ENCODE results near the gene NAPG. TPM values are rescaled to one million over a fixed set of nuclear protein-coding genes. Genes with fewer than 3 reads are reported as not detected.
"Not testable (repeated sequence)": the region's sequence is repeated elsewhere in the genome, so short reads cannot be mapped to it uniquely, and the experiment has no call there.

Gene NAPG
- total RNA-seq, 4 donors from 2014 or later: 13.8 to 29.6 (median 19.5) TPM

- in situ Hi-C loops (cut with MboI; ENCODE audit: low sequenced_read_pairs in 4 of 4): loop anchor here (25.0 kb wide), 2 partner anchors 591 to 991 kb away; no protein-coding TSS in a partner anchor
- H3K9me3 ChIP-seq: no peaks in the 10 kb centered on the region
- no peak overlapping the region for H3K4me3 ChIP-seq
- TF ChIP-seq CTCF (IDR thresholded peaks at IDR 0.05 in 4 of 5, conservative IDR thresholded peaks at IDR 0.05 in 1 of 5) (no peak), POLR2A (IDR thresholded peaks at IDR 0.05) (no peak)
- no peak for ATAC-seq
- intact Hi-C loops (cut with DNase I; ENCODE audit: low total_unique reads): no loop called here
- H3K27me3 ChIP-seq: no peaks in the 10 kb centered on the region
- no peaks in the 10 kb centered on the region for H3K4me1 ChIP-seq
- no peak overlapping the region for H3K27ac ChIP-seq
- no peaks in the 10 kb centered on the region for H3K36me3 ChIP-seq
- no peak for DNase-seq
Measured at GRCh38 chr18:10571537-10571936, 45.7 kb downstream of the NAPG start.

- DNase-seq; H3K9me3 ChIP-seq; intact Hi-C loops (cut with DNase I; ENCODE audit: low total_unique reads); H3K4me3 ChIP-seq; H3K36me3 ChIP-seq; H3K27ac ChIP-seq; H3K27me3 ChIP-seq; ATAC-seq; H3K4me1 ChIP-seq: not testable (repeated sequence)
- in situ Hi-C loops (cut with MboI; ENCODE audit: low sequenced_read_pairs in 4 of 4): loop anchor here (25.0 kb wide), 2 partner anchors 589 to 989 kb away; no protein-coding TSS in a partner anchor
Measured at GRCh38 chr18:10573261-10573660, 47.4 kb downstream of the NAPG start.

- DNase-seq; H3K36me3 ChIP-seq; H3K27ac ChIP-seq; H3K27me3 ChIP-seq; H3K4me3 ChIP-seq; intact Hi-C loops (cut with DNase I; ENCODE audit: low total_unique reads); H3K4me1 ChIP-seq; ATAC-seq; H3K9me3 ChIP-seq: not testable (repeated sequence)
- in situ Hi-C loops (cut with MboI; ENCODE audit: low sequenced_read_pairs in 4 of 4): loop anchor here (25.0 kb wide), 2 partner anchors 588 to 988 kb away; no protein-coding TSS in a partner anchor
Measured at GRCh38 chr18:10574412-10574811, 48.6 kb downstream of the NAPG start.

- H3K27me3 ChIP-seq; H3K27ac ChIP-seq; H3K4me3 ChIP-seq; in situ Hi-C loops (cut with MboI; ENCODE audit: low sequenced_read_pairs in 4 of 4); H3K4me1 ChIP-seq; H3K36me3 ChIP-seq; intact Hi-C loops (cut with DNase I; ENCODE audit: low total_unique reads); DNase-seq; ATAC-seq; H3K9me3 ChIP-seq: not testable (repeated sequence)
Measured at GRCh38 chr18:10577842-10578572, 52.2 kb downstream of the NAPG start.

GRCh38 chr18:10578573-10578899, 52.7 kb downstream of the NAPG start:
- H3K27me3 ChIP-seq; in situ Hi-C loops (cut with MboI; ENCODE audit: low sequenced_read_pairs in 4 of 4): not testable (repeated sequence)

GRCh38 chr18:10579079-10579867, 53.4 kb downstream of the NAPG start:
- no peaks in the 10 kb centered on the region for H3K27me3 ChIP-seq
- no peak for TF ChIP-seq CTCF (IDR thresholded peaks at IDR 0.05 in 4 of 5, conservative IDR thresholded peaks at IDR 0.05 in 1 of 5)
- TF ChIP-seq POLR2A (IDR thresholded peaks at IDR 0.05): no peak
- H3K36me3 ChIP-seq: no peaks in the 10 kb centered on the region
- no peak for DNase-seq
- ATAC-seq: no peak
- intact Hi-C loops (cut with DNase I; ENCODE audit: low total_unique reads) (no loop called here), in situ Hi-C loops (cut with MboI; ENCODE audit: low sequenced_read_pairs in 4 of 4) (no loop called here)
- H3K9me3 ChIP-seq: no peaks in the 10 kb centered on the region
- no peaks in the 10 kb centered on the region for H3K4me1 ChIP-seq
- no peak overlapping the region for H3K4me3 ChIP-seq
- H3K27ac ChIP-seq: no peak overlapping the region

More at GRCh38 chr18:10578573-10578899, 52.7 kb downstream of the NAPG start:
- H3K4me1 ChIP-seq; H3K4me3 ChIP-seq; DNase-seq; H3K36me3 ChIP-seq; intact Hi-C loops (cut with DNase I; ENCODE audit: low total_unique reads); H3K9me3 ChIP-seq; H3K27ac ChIP-seq; ATAC-seq: not testable (repeated sequence)
